K562 (cell line): Measurements from ENCODE around the gene SORCS2.

Experiments used
- BHLHE40 ChIP-seq: IDR thresholded peaks from 2 replicates; pipeline ENCODE4 v1.6.1; 2011; ENCODE audit warnings: low read length, improper control_type of control experiment
- KLF16 ChIP-seq: IDR thresholded peaks from 2 replicates; pipeline ENCODE4 v1.6.1; 2016; ENCODE audit warnings: antibody characterized with exemption
- NFYB ChIP-seq: IDR thresholded peaks from 2 replicates; pipeline ENCODE4 v1.6.1; 2011; ENCODE audit warnings: mild to moderate bottlenecking, moderate library complexity; ENCODE audit not compliant: insufficient read length; ENCODE audit errors: extremely low read depth
- SAFB ChIP-seq: fragments of 200-400 bp; formaldehyde crosslinking; IDR thresholded peaks from 2 replicates; pipeline ENCODE4 v1.6.1; 2017; ENCODE audit warnings: low read depth, low read length, borderline replicate concordance
- YY1 ChIP-seq, 3 experiments: IDR thresholded peaks; 2 replicates each; pipeline ENCODE4 v1.6.1; 2011; ENCODE audit warnings: low read length in 2 of 3, mild to moderate bottlenecking in 2 of 3, moderate library complexity in 2 of 3, borderline replicate concordance in 1 of 3, control low read depth in 1 of 3, low read depth in 1 of 3; ENCODE audit not compliant: insufficient read depth in 3 of 3, insufficient replicate concordance in 2 of 3, control insufficient read depth in 1 of 3, insufficient read length in 1 of 3; ENCODE audit errors: extremely low read depth in 1 of 3
- ZC3H11A ChIP-seq: IDR thresholded peaks from 2 replicates; pipeline ENCODE4 v1.6.1; 2012; ENCODE audit warnings: low read depth, low read length, improper control_type of control experiment
- ZFP36 ChIP-seq: fragments of 150-350 bp; IDR thresholded peaks from 2 replicates; pipeline ENCODE4 v1.6.1; 2018; ENCODE audit warnings: low read length, low read depth; ENCODE audit not compliant: partially characterized antibody
- TF ChIP-seq, protein P1 (sequence below), 3 experiments: IDR thresholded peaks in 2 of 3; conservative IDR thresholded peaks in 1 of 3; 2 replicates each; pipeline ENCODE4 v1.5.1; 2011 to 2012; ENCODE audit warnings: low read length in 3 of 3, mild to moderate bottlenecking in 3 of 3, control low read depth in 2 of 3, improper control_type of control experiment in 1 of 3, inconsistent platforms in 1 of 3, low read depth in 1 of 3, mixed read lengths in 1 of 3, moderate library complexity in 1 of 3; ENCODE audit not compliant: insufficient read depth in 2 of 3
- TF ChIP-seq, protein P2 (sequence below): fragments of 450-650 bp; conservative IDR thresholded peaks from 2 replicates; pipeline ENCODE4 v1.6.1; 2016; ENCODE audit warnings: missing genetic modification characterization, low read depth, mild to moderate bottlenecking, control low read depth, missing compliant biosample characterization
- TF ChIP-seq, protein P3 (sequence below): sonication (generic); formaldehyde crosslinking; IDR thresholded peaks from 2 replicates; pipeline ENCODE4 v1.5.0; 2020; ENCODE audit warnings: missing genetic modification reagents
- TF ChIP-seq, protein P4 (sequence below): sonication (generic); formaldehyde crosslinking; IDR thresholded peaks from 2 replicates; pipeline ENCODE4 v1.8.0; 2023; ENCODE audit warnings: mild to moderate bottlenecking, missing genetic modification reagents
- TF ChIP-seq, protein P5 (sequence below): sonication (generic); formaldehyde crosslinking; IDR thresholded peaks from 2 replicates; pipeline ENCODE4 v1.8.0; 2022; ENCODE audit warnings: mild to moderate bottlenecking, low read depth, missing genetic modification reagents

DNA sequence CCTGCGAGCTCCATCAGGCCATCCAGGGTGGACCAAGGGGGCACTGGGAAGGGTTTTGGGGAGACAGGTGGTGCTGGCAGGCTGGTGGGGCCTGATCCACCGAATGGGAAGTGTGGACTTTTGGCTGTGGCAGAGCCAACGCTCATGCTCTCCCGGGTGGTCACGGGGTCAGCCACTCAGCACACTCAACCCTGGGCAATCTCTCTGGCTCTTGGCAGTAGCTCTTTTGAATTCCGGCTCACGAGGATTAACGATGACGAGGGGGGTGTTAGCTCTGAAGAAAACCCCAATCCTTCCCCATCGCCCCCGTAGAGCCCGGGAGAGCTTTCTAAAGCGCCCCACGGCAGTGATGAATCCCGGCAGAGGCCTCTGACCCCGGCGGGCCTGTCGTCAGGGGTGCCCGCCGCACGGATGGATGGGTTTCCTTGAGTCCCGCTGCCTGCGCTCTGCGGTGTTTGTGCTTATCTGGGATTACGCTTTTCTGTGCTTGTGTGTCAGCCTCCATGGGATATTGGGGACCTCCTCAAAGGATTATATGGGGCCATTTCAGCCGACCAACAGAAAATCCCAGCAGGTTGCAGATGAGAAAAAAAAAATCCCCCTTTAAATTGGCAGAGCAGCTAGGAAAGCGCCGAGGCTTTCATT lies 399.2 kb downstream of the SORCS2 start:
- no peak for TF ChIP-seq NFYB
- TF ChIP-seq, protein P1, sequence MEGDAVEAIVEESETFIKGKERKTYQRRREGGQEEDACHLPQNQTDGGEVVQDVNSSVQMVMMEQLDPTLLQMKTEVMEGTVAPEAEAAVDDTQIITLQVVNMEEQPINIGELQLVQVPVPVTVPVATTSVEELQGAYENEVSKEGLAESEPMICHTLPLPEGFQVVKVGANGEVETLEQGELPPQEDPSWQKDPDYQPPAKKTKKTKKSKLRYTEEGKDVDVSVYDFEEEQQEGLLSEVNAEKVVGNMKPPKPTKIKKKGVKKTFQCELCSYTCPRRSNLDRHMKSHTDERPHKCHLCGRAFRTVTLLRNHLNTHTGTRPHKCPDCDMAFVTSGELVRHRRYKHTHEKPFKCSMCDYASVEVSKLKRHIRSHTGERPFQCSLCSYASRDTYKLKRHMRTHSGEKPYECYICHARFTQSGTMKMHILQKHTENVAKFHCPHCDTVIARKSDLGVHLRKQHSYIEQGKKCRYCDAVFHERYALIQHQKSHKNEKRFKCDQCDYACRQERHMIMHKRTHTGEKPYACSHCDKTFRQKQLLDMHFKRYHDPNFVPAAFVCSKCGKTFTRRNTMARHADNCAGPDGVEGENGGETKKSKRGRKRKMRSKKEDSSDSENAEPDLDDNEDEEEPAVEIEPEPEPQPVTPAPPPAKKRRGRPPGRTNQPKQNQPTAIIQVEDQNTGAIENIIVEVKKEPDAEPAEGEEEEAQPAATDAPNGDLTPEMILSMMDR (IDR thresholded peaks at IDR 0.05 in 2 of 3, conservative IDR thresholded peaks at IDR 0.05 in 1 of 3; ENCODE audit: insufficient read depth in 2 of 3, low read depth in 1 of 3, low read length in 3 of 3): no peak
- TF ChIP-seq, protein P2, sequence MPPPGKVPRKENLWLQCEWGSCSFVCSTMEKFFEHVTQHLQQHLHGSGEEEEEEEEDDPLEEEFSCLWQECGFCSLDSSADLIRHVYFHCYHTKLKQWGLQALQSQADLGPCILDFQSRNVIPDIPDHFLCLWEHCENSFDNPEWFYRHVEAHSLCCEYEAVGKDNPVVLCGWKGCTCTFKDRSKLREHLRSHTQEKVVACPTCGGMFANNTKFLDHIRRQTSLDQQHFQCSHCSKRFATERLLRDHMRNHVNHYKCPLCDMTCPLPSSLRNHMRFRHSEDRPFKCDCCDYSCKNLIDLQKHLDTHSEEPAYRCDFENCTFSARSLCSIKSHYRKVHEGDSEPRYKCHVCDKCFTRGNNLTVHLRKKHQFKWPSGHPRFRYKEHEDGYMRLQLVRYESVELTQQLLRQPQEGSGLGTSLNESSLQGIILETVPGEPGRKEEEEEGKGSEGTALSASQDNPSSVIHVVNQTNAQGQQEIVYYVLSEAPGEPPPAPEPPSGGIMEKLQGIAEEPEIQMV (tag): no peak
- TF ChIP-seq ZFP36: no peak
- no peak for TF ChIP-seq ZC3H11A
- TF ChIP-seq SAFB: no peak
- TF ChIP-seq, protein P3, sequence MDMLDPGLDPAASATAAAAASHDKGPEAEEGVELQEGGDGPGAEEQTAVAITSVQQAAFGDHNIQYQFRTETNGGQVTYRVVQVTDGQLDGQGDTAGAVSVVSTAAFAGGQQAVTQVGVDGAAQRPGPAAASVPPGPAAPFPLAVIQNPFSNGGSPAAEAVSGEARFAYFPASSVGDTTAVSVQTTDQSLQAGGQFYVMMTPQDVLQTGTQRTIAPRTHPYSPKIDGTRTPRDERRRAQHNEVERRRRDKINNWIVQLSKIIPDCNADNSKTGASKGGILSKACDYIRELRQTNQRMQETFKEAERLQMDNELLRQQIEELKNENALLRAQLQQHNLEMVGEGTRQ: no peak
- no peak for TF ChIP-seq BHLHE40
- no peak for TF ChIP-seq KLF16
- TF ChIP-seq, protein P4, sequence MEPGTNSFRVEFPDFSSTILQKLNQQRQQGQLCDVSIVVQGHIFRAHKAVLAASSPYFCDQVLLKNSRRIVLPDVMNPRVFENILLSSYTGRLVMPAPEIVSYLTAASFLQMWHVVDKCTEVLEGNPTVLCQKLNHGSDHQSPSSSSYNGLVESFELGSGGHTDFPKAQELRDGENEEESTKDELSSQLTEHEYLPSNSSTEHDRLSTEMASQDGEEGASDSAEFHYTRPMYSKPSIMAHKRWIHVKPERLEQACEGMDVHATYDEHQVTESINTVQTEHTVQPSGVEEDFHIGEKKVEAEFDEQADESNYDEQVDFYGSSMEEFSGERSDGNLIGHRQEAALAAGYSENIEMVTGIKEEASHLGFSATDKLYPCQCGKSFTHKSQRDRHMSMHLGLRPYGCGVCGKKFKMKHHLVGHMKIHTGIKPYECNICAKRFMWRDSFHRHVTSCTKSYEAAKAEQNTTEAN (CRISPR knock-in tag): no peak
- TF ChIP-seq YY1 (IDR thresholded peaks at IDR 0.05; ENCODE audit: borderline replicate concordance in 1 of 3, control insufficient read depth in 1 of 3, extremely low read depth in 1 of 3, insufficient read depth in 3 of 3, insufficient read length in 1 of 3, insufficient replicate concordance in 2 of 3, low read depth in 1 of 3, low read length in 2 of 3): no peak
- TF ChIP-seq, protein P5, sequence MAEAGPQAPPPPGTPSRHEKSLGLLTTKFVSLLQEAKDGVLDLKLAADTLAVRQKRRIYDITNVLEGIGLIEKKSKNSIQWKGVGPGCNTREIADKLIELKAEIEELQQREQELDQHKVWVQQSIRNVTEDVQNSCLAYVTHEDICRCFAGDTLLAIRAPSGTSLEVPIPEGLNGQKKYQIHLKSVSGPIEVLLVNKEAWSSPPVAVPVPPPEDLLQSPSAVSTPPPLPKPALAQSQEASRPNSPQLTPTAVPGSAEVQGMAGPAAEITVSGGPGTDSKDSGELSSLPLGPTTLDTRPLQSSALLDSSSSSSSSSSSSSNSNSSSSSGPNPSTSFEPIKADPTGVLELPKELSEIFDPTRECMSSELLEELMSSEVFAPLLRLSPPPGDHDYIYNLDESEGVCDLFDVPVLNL: no peak
